Activated T-cell treated with anti-CD3 and anti-CD28 coated beads, Interleukin-2, amount 50 U/mL, for 72 hours (primary cell): ENCODE data around the gene CDK2AP2. TPM values are rescaled to one million over a fixed set of nuclear protein-coding genes. Genes with fewer than 3 reads are reported as not detected.
"Not testable (repeated sequence)": the region's sequence is repeated elsewhere in the genome, so short reads cannot be mapped to it uniquely, and the experiment has no call there.

Experiments
- ATAC-seq, 2 donors: fragments of 150-1000 bp; cut with Tn5 transposase; replicated peaks in 1 of 2; 2 replicates each; pipeline ENCODE4 v1.10.0; 2021; ENCODE audit warnings: moderate library complexity in 2 of 2, mild to moderate bottlenecking in 1 of 2
- DNase-seq, 2 donors: peaks; one replicate each; pipeline ENCODE4 v3.0.0; 2021 to 2022; ENCODE audit warnings: mixed read lengths in 1 of 2
- H3K27ac Mint-ChIP-seq: one replicate; pipeline ENCODE4 v1.8.0; 2022; ENCODE audit warnings: mild to moderate bottlenecking, moderate library complexity, mixed read lengths
- H3K27me3 Mint-ChIP-seq: one replicate; pipeline ENCODE4 v1.8.0; 2022; ENCODE audit warnings: low read depth, mixed read lengths
- H3K36me3 Mint-ChIP-seq, 2 donors: one replicate each; pipeline ENCODE4 v1.8.0; 2022; ENCODE audit warnings: mixed read lengths in 2 of 2, mild to moderate bottlenecking in 1 of 2; ENCODE audit not compliant: insufficient read depth in 2 of 2
- H3K4me1 Mint-ChIP-seq: one replicate; pipeline ENCODE4 v1.8.0; 2022; ENCODE audit warnings: low read depth, mixed read lengths
- H3K4me3 Mint-ChIP-seq, 2 donors: one replicate each; pipeline ENCODE4 v1.8.0; 2022; ENCODE audit warnings: mild to moderate bottlenecking in 2 of 2, mixed read lengths in 2 of 2, moderate library complexity in 2 of 2
- H3K9me3 Mint-ChIP-seq, 2 donors: one replicate each; pipeline ENCODE4 v1.8.0; 2022; ENCODE audit warnings: mixed read lengths in 2 of 2
- total RNA-seq, 2 donors: library from RNA; stranded (reverse); gene quantifications; one replicate each; pipeline ENCODE4 v1.2.3, GENCODE V29; 2022

Gene CDK2AP2
- total RNA-seq, 2 donors from 2014 or later, result 103 to 137 TPM

- peaks cover 50% of the 10 kb centered on the region for H3K4me1 Mint-ChIP-seq
- peak overlapping the region; percentile 94 to 95 for H3K4me3 Mint-ChIP-seq
- peak overlapping the region; percentile 43 for H3K27ac Mint-ChIP-seq
- H3K27me3 Mint-ChIP-seq, result no peaks in the 10 kb centered on the region
- ATAC-seq (peak in 1 of 2 donors; percentile 1), DNase-seq (peak in 1 of 2 donors; percentile 40)
- no peaks in the 10 kb centered on the region for H3K9me3 Mint-ChIP-seq
- no peaks in the 10 kb centered on the region for H3K36me3 Mint-ChIP-seq
Observed at GRCh38 chr11:67468456-67468758, 39.6 kb downstream of the CDK2AP2 start.

GRCh38 chr11:67468056-67468455 lies 39.9 kb downstream of the CDK2AP2 start:
- DNase-seq (peak; percentile 41 to 45), ATAC-seq (no peak)
- peaks cover 50% of the 10 kb centered on the region for H3K4me1 Mint-ChIP-seq
- H3K4me3 Mint-ChIP-seq, result peak overlapping the region; percentile 94 to 95
- H3K36me3 Mint-ChIP-seq, result no peaks in the 10 kb centered on the region
- H3K27ac Mint-ChIP-seq, result peak overlapping the region; percentile 43
- H3K27me3 Mint-ChIP-seq, result no peaks in the 10 kb centered on the region
- no peaks in the 10 kb centered on the region for H3K9me3 Mint-ChIP-seq

- DNase-seq, result no peak
- Mint-ChIP-seq H3K27ac (peak overlapping the region; percentile 27), H3K9me3 (no peaks in the 10 kb centered on the region), H3K36me3 (no peaks in the 10 kb centered on the region), H3K27me3 (no peaks in the 10 kb centered on the region), H3K4me1 (peaks cover 50% of the 10 kb centered on the region), H3K4me3 (peak overlapping the region; percentile 94 to 95)
- ATAC-seq, result no peak
Observed at GRCh38 chr11:67466962-67467771, 40.8 kb downstream of the CDK2AP2 start.

- H3K4me3 Mint-ChIP-seq, result peak overlapping the region in 1 of 2 donors; percentile 94
Observed at GRCh38 chr11:67466367-67466766, 41.6 kb downstream of the CDK2AP2 start.

GRCh38 chr11:67465530-67465929 lies 42.4 kb downstream of the CDK2AP2 start:
- not testable (repeated sequence) for H3K27me3 Mint-ChIP-seq, ATAC-seq, H3K36me3 Mint-ChIP-seq, H3K9me3 Mint-ChIP-seq, DNase-seq
- H3K27ac Mint-ChIP-seq, result peak overlapping the region; percentile 71
- peak overlapping the region; percentile 87 to 95 for H3K4me3 Mint-ChIP-seq
- peaks cover 42% of the 10 kb centered on the region for H3K4me1 Mint-ChIP-seq

More at GRCh38 chr11:67466367-67466766, 41.6 kb downstream of the CDK2AP2 start:
- no peak for ATAC-seq
- no peak for DNase-seq
- H3K4me1 Mint-ChIP-seq, result peaks cover 43% of the 10 kb centered on the region
- H3K36me3 Mint-ChIP-seq, result no peaks in the 10 kb centered on the region
- H3K27me3 Mint-ChIP-seq, result no peaks in the 10 kb centered on the region
- no peaks in the 10 kb centered on the region for H3K9me3 Mint-ChIP-seq
- no peak overlapping the region for H3K27ac Mint-ChIP-seq

- DNase-seq (no peak), ATAC-seq (no peak)
- Mint-ChIP-seq H3K4me3 (peak overlapping the region; percentile 87 to 95), H3K4me1 (peaks cover 41% of the 10 kb centered on the region), H3K27me3 (no peaks in the 10 kb centered on the region), H3K9me3 (no peaks in the 10 kb centered on the region), H3K27ac (peak overlapping the region; percentile 71), H3K36me3 (no peaks in the 10 kb centered on the region)
Observed at GRCh38 chr11:67465189-67465510, 42.8 kb downstream of the CDK2AP2 start.

GRCh38 chr11:67464411-67465188 lies 43.4 kb downstream of the CDK2AP2 start:
- DNase-seq (peak; percentile 95 to 96), ATAC-seq (peak; percentile 82)
- H3K27me3 Mint-ChIP-seq, result no peaks in the 10 kb centered on the region
- H3K36me3 Mint-ChIP-seq, result no peaks in the 10 kb centered on the region
- peaks cover 36% of the 10 kb centered on the region for H3K4me1 Mint-ChIP-seq
- H3K27ac Mint-ChIP-seq, result peak overlapping the region; percentile 71
- H3K9me3 Mint-ChIP-seq, result no peaks in the 10 kb centered on the region
- H3K4me3 Mint-ChIP-seq, result peak overlapping the region; percentile 87 to 95

GRCh38 chr11:67463680-67464410 lies 44.1 kb downstream of the CDK2AP2 start:
- Mint-ChIP-seq H3K36me3 (no peaks in the 10 kb centered on the region), H3K27me3 (no peaks in the 10 kb centered on the region), H3K4me3 (peak overlapping the region; percentile 87 to 95), H3K4me1 (peaks cover 36% of the 10 kb centered on the region), H3K9me3 (no peaks in the 10 kb centered on the region), H3K27ac (peak overlapping the region; percentile 60)
- ATAC-seq (no peak), DNase-seq (no peak)

- no peak for ATAC-seq
- H3K4me3 Mint-ChIP-seq, result no peak overlapping the region
Observed at GRCh38 chr11:67463186-67463585, 44.8 kb downstream of the CDK2AP2 start.

GRCh38 chr11:67458266-67458665 lies 49.7 kb downstream of the CDK2AP2 start:
- H3K36me3 Mint-ChIP-seq, result no peaks in the 10 kb centered on the region
- no peaks in the 10 kb centered on the region for H3K9me3 Mint-ChIP-seq
- no peak overlapping the region for H3K4me3 Mint-ChIP-seq
- ATAC-seq, result no peak
- no peak for DNase-seq
- H3K27ac Mint-ChIP-seq, result no peak overlapping the region
- no peaks in the 10 kb centered on the region for H3K4me1 Mint-ChIP-seq
- no peaks in the 10 kb centered on the region for H3K27me3 Mint-ChIP-seq

More at GRCh38 chr11:67463186-67463585, 44.8 kb downstream of the CDK2AP2 start:
- DNase-seq, result no peak
- Mint-ChIP-seq H3K4me1 (peaks cover 33% of the 10 kb centered on the region), H3K27me3 (no peaks in the 10 kb centered on the region), H3K27ac (no peak overlapping the region), H3K9me3 (no peaks in the 10 kb centered on the region), H3K36me3 (no peaks in the 10 kb centered on the region)

- H3K27ac Mint-ChIP-seq, result no peak overlapping the region
- no peaks in the 10 kb centered on the region for H3K27me3 Mint-ChIP-seq
- no peaks in the 10 kb centered on the region for H3K9me3 Mint-ChIP-seq
- no peaks in the 10 kb centered on the region for H3K36me3 Mint-ChIP-seq
- no peak overlapping the region for H3K4me3 Mint-ChIP-seq
- no peaks in the 10 kb centered on the region for H3K4me1 Mint-ChIP-seq
- DNase-seq, result no peak
- no peak for ATAC-seq
Observed at GRCh38 chr11:67457453-67457852, 50.5 kb downstream of the CDK2AP2 start.
